Urinary bladder (tissue), 4 donors: Measurements from ENCODE around the gene MPND. TPM values are rescaled to one million over a fixed set of nuclear protein-coding genes. Genes with fewer than 3 reads are reported as not detected.

ENCODE experiments used
- DNase-seq: peaks from one replicate; pipeline ENCODE4 v3.0.0-alpha.2; 2015; ENCODE audit errors: extremely low spot score
- H3K27ac ChIP-seq: one replicate; pipeline ENCODE4 v1.5.1; 2013; ENCODE audit warnings: low read depth, mild to moderate bottlenecking, moderate library complexity
- H3K36me3 ChIP-seq: one replicate; pipeline ENCODE4 v1.6.1; 2013; ENCODE audit warnings: mild to moderate bottlenecking, moderate library complexity; ENCODE audit not compliant: insufficient read depth
- H3K4me1 ChIP-seq: one replicate; pipeline ENCODE4 v1.6.1; 2013; ENCODE audit warnings: mild to moderate bottlenecking, moderate library complexity; ENCODE audit not compliant: insufficient read depth
- H3K4me3 ChIP-seq: one replicate; pipeline ENCODE4 v1.5.1; 2013; ENCODE audit warnings: low read depth, low read length
- WGBS: extraction: QIAGEN DNeasy Blood & Tissue Kit; methylation state at CpG from one replicate; pipeline ENCODE4 v1.1.7; 2013; 5-methylcytosine and 5-hydroxymethylcytosine counted together
- polyA plus RNA-seq: library from polyadenylated mRNA; stranded (reverse); fragments of 200-250 nt; gene quantifications from one replicate; pipeline ENCODE4 v1.2.3, GENCODE V29; 2013
- total RNA-seq: library from RNA; depleted of rRNA; stranded (reverse); fragments of >200 nt; gene quantifications from one replicate; pipeline ENCODE4 v1.2.3, GENCODE V29; 2014
- donor health status: healthy with polysubstance abuse.
- donor health status: healthy.

MPND gene
- total and polyA plus RNA-seq, 2 donors: 7.2 to 24.5 TPM

GRCh38 chr19:4305659-4306058 lies 37.7 kb upstream of the MPND start:
- Histone ChIP-seq H3K4me1 (no peaks in the 10 kb centered on the region), H3K27ac (no peak overlapping the region), H3K36me3 (no peaks in the 10 kb centered on the region), H3K4me3 (no peak overlapping the region)
- DNase-seq: no peak
- 87% methylated on average over 16 of the region's 16 CpGs for WGBS

- Histone ChIP-seq H3K4me3 (no peak overlapping the region), H3K36me3 (no peaks in the 10 kb centered on the region), H3K4me1 (no peaks in the 10 kb centered on the region), H3K27ac (no peak overlapping the region)
- DNase-seq: no peak
- whole genome bisulfite sequencing: 89% methylated on average over 22 of the region's 22 CpGs
Observed at GRCh38 chr19:4310247-4311121, 32.9 kb upstream of the MPND start.

- Histone ChIP-seq H3K4me3 (no peak overlapping the region), H3K36me3 (no peaks in the 10 kb centered on the region), H3K27ac (no peak overlapping the region), H3K4me1 (no peaks in the 10 kb centered on the region)
- WGBS: 51% methylated on average over 12 of the region's 12 CpGs
- no peak for DNase-seq
Observed at GRCh38 chr19:4313847-4314490, 29.4 kb upstream of the MPND start.

- Histone ChIP-seq H3K36me3 (no peaks in the 10 kb centered on the region), H3K27ac (no peak overlapping the region), H3K4me3 (no peak overlapping the region), H3K4me1 (no peaks in the 10 kb centered on the region)
- no peak for DNase-seq
- WGBS: 88% methylated on average over 9 of the region's 9 CpGs
Observed at GRCh38 chr19:4316956-4317355, 26.4 kb upstream of the MPND start.

- H3K4me3 ChIP-seq: no peak overlapping the region
- DNase-seq: no peak
- WGBS: 93% methylated on average over 7 of the region's 7 CpGs
- no peaks in the 10 kb centered on the region for H3K4me1 ChIP-seq
- no peaks in the 10 kb centered on the region for H3K36me3 ChIP-seq
- no peak overlapping the region for H3K27ac ChIP-seq
Observed at GRCh38 chr19:4318460-4318859, 24.9 kb upstream of the MPND start.

GRCh38 chr19:4319067-4319718 lies 24.2 kb upstream of the MPND start:
- Histone ChIP-seq H3K4me1 (no peaks in the 10 kb centered on the region), H3K27ac (no peak overlapping the region), H3K4me3 (no peak overlapping the region), H3K36me3 (no peaks in the 10 kb centered on the region)
- DNase-seq: no peak
- whole genome bisulfite sequencing: 98% methylated on average over 2 of the region's 2 CpGs

GRCh38 chr19:4320419-4320818 lies 22.9 kb upstream of the MPND start:
- no peak for DNase-seq
- Histone ChIP-seq H3K27ac (no peak overlapping the region), H3K36me3 (no peaks in the 10 kb centered on the region), H3K4me3 (no peak overlapping the region), H3K4me1 (no peaks in the 10 kb centered on the region)
- WGBS: 97% methylated on average over 2 of the region's 2 CpGs

- H3K27ac ChIP-seq: no peak overlapping the region
Observed at GRCh38 chr19:4322942-4323665, 20.3 kb upstream of the MPND start.

GRCh38 chr19:4323692-4324091 lies 19.7 kb upstream of the MPND start:
- no peak for DNase-seq
- WGBS: 93% methylated on average over 9 of the region's 9 CpGs
- Histone ChIP-seq H3K4me1 (no peaks in the 10 kb centered on the region), H3K27ac (no peak overlapping the region), H3K36me3 (no peaks in the 10 kb centered on the region), H3K4me3 (no peak overlapping the region)

More at GRCh38 chr19:4322942-4323665, 20.3 kb upstream of the MPND start:
- H3K4me3 ChIP-seq: no peak overlapping the region
- no peaks in the 10 kb centered on the region for H3K4me1 ChIP-seq
- DNase-seq: no peak
- H3K36me3 ChIP-seq: no peaks in the 10 kb centered on the region
- WGBS: 83% methylated on average over 37 of the region's 37 CpGs

GRCh38 chr19:4324228-4324627 lies 19.1 kb upstream of the MPND start:
- Histone ChIP-seq H3K4me3 (no peak overlapping the region), H3K4me1 (no peaks in the 10 kb centered on the region), H3K36me3 (no peaks in the 10 kb centered on the region), H3K27ac (no peak overlapping the region)
- 81% methylated on average over 12 of the region's 12 CpGs for WGBS
- DNase-seq: no peak

GRCh38 chr19:4326215-4326836 lies 17.0 kb upstream of the MPND start:
- no peak for DNase-seq
- Histone ChIP-seq H3K36me3 (no peaks in the 10 kb centered on the region), H3K4me1 (no peaks in the 10 kb centered on the region), H3K4me3 (no peak overlapping the region), H3K27ac (no peak overlapping the region)
- 40% methylated on average over 13 of the region's 13 CpGs for WGBS

GRCh38 chr19:4326837-4327251 lies 16.5 kb upstream of the MPND start:
- no peak overlapping the region for H3K27ac ChIP-seq
- H3K36me3 ChIP-seq: no peaks in the 10 kb centered on the region
- no peaks in the 10 kb centered on the region for H3K4me1 ChIP-seq
- WGBS: 9% methylated on average over 33 of the region's 33 CpGs
- no peak overlapping the region for H3K4me3 ChIP-seq
- no peak for DNase-seq

GRCh38 chr19:4327252-4327876 lies 16.0 kb upstream of the MPND start:
- 6% methylated on average over 30 of the region's 30 CpGs for WGBS
- peak; percentile 31 for DNase-seq
- Histone ChIP-seq H3K27ac (no peak overlapping the region), H3K36me3 (no peaks in the 10 kb centered on the region), H3K4me1 (no peaks in the 10 kb centered on the region), H3K4me3 (no peak overlapping the region)
